K562 (cell line): ENCODE results near the gene ACTN3. TPM values are rescaled to one million over a fixed set of nuclear protein-coding genes. Genes with fewer than 3 reads are reported as not detected.

Source experiments
- ATF6 ChIP-seq: sonication (generic); formaldehyde crosslinking; IDR thresholded peaks from 2 replicates; pipeline ENCODE4 v1.4.0; 2020; ENCODE audit warnings: mild to moderate bottlenecking, missing genetic modification reagents
- CBX2 ChIP-seq: fragments of 200-600 bp; sonication (generic); IDR thresholded peaks from one replicate; pipeline ENCODE4 v1.6.1; 2012; ENCODE audit warnings: mild to moderate bottlenecking, low read length, inconsistent platforms; ENCODE audit not compliant: insufficient read depth, poor library complexity, severe bottlenecking
- CTBP1 ChIP-seq: fragments of 450-650 bp; IDR thresholded peaks from 2 replicates; pipeline ENCODE4 v1.6.1; 2016; ENCODE audit warnings: borderline replicate concordance
- DDX20 ChIP-seq: fragments of 450-650 bp; IDR thresholded peaks from 2 replicates; pipeline ENCODE4 v1.6.1; 2016; ENCODE audit warnings: missing genetic modification characterization, low read depth, mild to moderate bottlenecking, missing compliant biosample characterization, moderate library complexity
- ELF4 ChIP-seq: fragments of 450-650 bp; formaldehyde crosslinking; IDR thresholded peaks from 2 replicates; pipeline ENCODE4 v1.4.0; 2022; ENCODE audit warnings: missing genetic modification characterization
- HDAC1 ChIP-seq, 2 experiments: fragments of 450-650 bp; IDR thresholded peaks; 2 replicates each; pipeline ENCODE4 v1.6.1; 2016 to 2017; ENCODE audit warnings: inconsistent platforms in 1 of 2, mild to moderate bottlenecking in 1 of 2, moderate library complexity in 1 of 2
- POU5F1 ChIP-seq: fragments of 150-350 bp; IDR thresholded peaks from 2 replicates; pipeline ENCODE4 v1.6.1; 2014; ENCODE audit warnings: borderline replicate concordance, low read length, low read depth, mild to moderate bottlenecking; ENCODE audit not compliant: partially characterized antibody
- PTBP1 ChIP-seq: fragments of 200-400 bp; formaldehyde crosslinking; IDR thresholded peaks from 2 replicates; pipeline ENCODE4 v1.6.1; 2017; ENCODE audit warnings: low read depth, low read length
- PTRF ChIP-seq: fragments of 450-650 bp; IDR thresholded peaks from 2 replicates; pipeline ENCODE4 v1.6.1; 2016; ENCODE audit warnings: mild to moderate bottlenecking, missing genetic modification characterization, missing compliant biosample characterization
- SAFB ChIP-seq: fragments of 200-400 bp; formaldehyde crosslinking; IDR thresholded peaks from 2 replicates; pipeline ENCODE4 v1.6.1; 2017; ENCODE audit warnings: low read depth, low read length, borderline replicate concordance
- SFPQ ChIP-seq: fragments of 200-400 bp; formaldehyde crosslinking; IDR thresholded peaks from 2 replicates; pipeline ENCODE4 v1.6.1; 2017; ENCODE audit warnings: mild to moderate bottlenecking, low read depth, low read length, moderate library complexity
- SNIP1 ChIP-seq: fragments of 450-650 bp; IDR thresholded peaks from 2 replicates; pipeline ENCODE4 v1.7.1; 2017; ENCODE audit warnings: low read depth, mild to moderate bottlenecking
- SP1 ChIP-seq: sonication (generic); formaldehyde crosslinking; IDR thresholded peaks from 2 replicates; pipeline ENCODE4 v1.8.1; 2022; ENCODE audit warnings: mild to moderate bottlenecking, missing genetic modification reagents
- TAF1 ChIP-seq: IDR thresholded peaks from 2 replicates; pipeline ENCODE4 v1.6.1; 2011; ENCODE audit warnings: mild to moderate bottlenecking, low read length, moderate library complexity; ENCODE audit not compliant: insufficient read depth, control insufficient read depth, severe bottlenecking; ENCODE audit errors: extremely low read depth
- TCF7 ChIP-seq: sonication (generic); IDR thresholded peaks from 2 replicates; pipeline ENCODE4 v1.6.1; 2016; ENCODE audit warnings: antibody characterized with exemption, borderline replicate concordance
- ZBTB2 ChIP-seq: fragments of 450-650 bp; IDR thresholded peaks from 2 replicates; pipeline ENCODE4 v1.6.1; 2016; ENCODE audit warnings: antibody characterized with exemption
- ZFP1 ChIP-seq: fragments of 450-650 bp; formaldehyde crosslinking; IDR thresholded peaks from 2 replicates; pipeline ENCODE4 v1.4.0; 2020; ENCODE audit warnings: mild to moderate bottlenecking, mixed read lengths
- ZNF280A ChIP-seq: fragments of 450-650 bp; IDR thresholded peaks from 2 replicates; pipeline ENCODE4 v1.6.1; 2018; ENCODE audit warnings: mild to moderate bottlenecking, low read depth; ENCODE audit not compliant: partially characterized antibody
- ZNF583 ChIP-seq: fragments of 250-450 bp; sonication (Bioruptor Pico); IDR thresholded peaks from 2 replicates; pipeline ENCODE4 v1.4.0; 2020
- ZNF764 ChIP-seq: fragments of 250-450 bp; sonication (Bioruptor Pico); IDR thresholded peaks from 2 replicates; pipeline ENCODE4 v1.4.0; 2020; ENCODE audit warnings: low read depth, mild to moderate bottlenecking, moderate library complexity
- polyA plus RNA-seq, 8 experiments: library from polyadenylated mRNA; depleted of rRNA in 4 of 8; stranded (reverse) in 5 of 8; unstranded in 3 of 8; fragments of >200 nt; fragmentation: Nextera tagmentation in 2 of 8; fragmentation: Illumina TruSeq in 1 of 8; extraction: Ambion mirVana in 2 of 8; extraction: Trizol in 1 of 8; gene quantifications; 2 replicates each; pipeline versions ENCODE4 v1.2.1 to v1.2.3, GENCODE V29; 2011 to 2014; ENCODE audit warnings: inconsistent platforms in 1 of 8, missing spikeins in 1 of 8
- total RNA-seq, 7 experiments: library from RNA; depleted of rRNA in 6 of 7; stranded (reverse); fragments of >200 nt in 6 of 7; fragmentation: Illumina TruSeq in 2 of 7; extraction: Trizol in 2 of 7; gene quantifications; 2 replicates each; pipeline versions ENCODE4 v1.2.1 to v1.2.3, GENCODE V29; 2011 to 2021; ENCODE audit warnings: low replicate concordance in 1 of 7
- TF ChIP-seq, protein P1 (sequence below): fragments of 250-450 bp; sonication (Bioruptor Pico); IDR thresholded peaks from 2 replicates; pipeline ENCODE4 v1.8.0; 2021; ENCODE audit warnings: borderline replicate concordance, mild to moderate bottlenecking, moderate library complexity; ENCODE audit not compliant: poor library complexity, severe bottlenecking

ACTN3 gene
- total and polyA plus RNA-seq, 9 of the 15 experiments (the other 6 are each of a cell fraction or from before 2014, with no cell fraction given) = not detected

DNA sequence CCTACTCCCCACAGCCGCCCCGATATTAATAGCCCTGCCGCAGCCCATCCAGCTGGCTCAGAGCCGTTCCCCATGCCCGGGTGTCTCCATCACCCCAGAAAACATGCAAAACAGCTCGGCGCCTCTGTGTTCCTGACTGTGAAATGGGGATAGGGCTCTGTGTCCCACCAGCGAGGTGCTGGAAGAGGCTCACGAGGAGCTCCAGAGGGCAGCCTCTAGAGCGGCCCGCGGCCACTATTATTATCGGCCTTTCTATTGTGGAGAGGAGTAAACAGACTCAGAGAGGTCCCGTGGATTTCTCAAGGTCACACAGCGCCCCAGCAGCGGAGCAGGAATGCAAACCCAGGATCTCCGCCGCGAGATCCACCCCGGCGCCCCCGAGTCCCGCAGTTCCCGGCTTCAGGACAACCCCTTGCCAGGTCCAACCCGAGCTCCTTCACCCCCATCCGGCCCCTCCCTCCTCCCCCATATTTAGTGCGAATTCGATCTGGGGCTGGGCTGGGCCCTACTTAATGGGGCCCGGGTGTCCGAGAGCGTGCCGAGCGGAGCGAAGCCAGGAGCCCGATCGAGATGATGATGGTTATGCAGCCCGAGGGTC, at the start of gene ACTN3 (continued):
- no peak for TF ChIP-seq SAFB
- TF ChIP-seq ELF4 = no peak
- TF ChIP-seq ZNF764 (CRISPR knock-in tag) = no peak
- no peak for TF ChIP-seq ZNF280A
- TF ChIP-seq SFPQ = no peak
- peak in 1 of 2 experiments; percentile 84; a peak in 2 of 4 replicates for TF ChIP-seq HDAC1 (IDR thresholded peaks at IDR 0.05)
- no peak for TF ChIP-seq CTBP1
- TF ChIP-seq, protein P1, sequence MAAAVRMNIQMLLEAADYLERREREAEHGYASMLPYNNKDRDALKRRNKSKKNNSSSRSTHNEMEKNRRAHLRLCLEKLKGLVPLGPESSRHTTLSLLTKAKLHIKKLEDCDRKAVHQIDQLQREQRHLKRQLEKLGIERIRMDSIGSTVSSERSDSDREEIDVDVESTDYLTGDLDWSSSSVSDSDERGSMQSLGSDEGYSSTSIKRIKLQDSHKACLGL (CRISPR knock-in tag) = no peak
- TF ChIP-seq ZFP1 (CRISPR knock-in tag) = no peak
- no peak for TF ChIP-seq DDX20 (tag)
- TF ChIP-seq POU5F1 = no peak
- TF ChIP-seq SNIP1 = no peak
- TF ChIP-seq PTRF (tag) = no peak
- peak; percentile 23; the same call in 1 of the 2 replicates for TF ChIP-seq ZBTB2
- TF ChIP-seq PTBP1 = peak; percentile 96
- TF ChIP-seq SP1 = peak; percentile 7; the same call in 1 of the 2 replicates
- no peak for TF ChIP-seq ZNF583 (CRISPR knock-in tag)
- no peak for TF ChIP-seq ATF6 (CRISPR knock-in tag)
- TF ChIP-seq CBX2 = no peak
- TF ChIP-seq TAF1 = no peak
- no peak for TF ChIP-seq TCF7
